NT2/D1 (cell line): ENCODE data around the gene CALML5.

Experiments
- SUZ12 ChIP-seq: IDR thresholded peaks from 2 replicates; pipeline ENCODE4 v1.6.1; 2011; ENCODE audit not compliant: insufficient read length, insufficient read depth; ENCODE audit errors: extremely low read depth
- YY1 ChIP-seq: IDR thresholded peaks from 2 replicates; pipeline ENCODE4 v1.6.1; 2011; ENCODE audit not compliant: insufficient read length, insufficient read depth
- ZNF274 ChIP-seq: IDR thresholded peaks from 2 replicates; pipeline ENCODE4 v1.6.1; 2011; ENCODE audit warnings: mild to moderate bottlenecking, low read depth, low read length

GRCh38 chr10:5524641-5525560 lies 25.5 kb upstream of the CALML5 start, which contains the start of gene CALML3:
- TF ChIP-seq ZNF274 (no peak), YY1 (no peak), SUZ12 (no peak)
